Measurements from ENCODE around the gene ZNF471.

ZNF471 gene

GRCh38 chr19:56547535-56547934, 39.9 kb downstream of the ZNF471 start:
- Histone ChIP-seq H3K9me3 (ENCODE audit: control insufficient read depth, insufficient read depth, low read length) (peaks cover 4% of the 10 kb centered on the region), H3K36me3 (ENCODE audit: insufficient read depth, low read length) (peaks cover 12% of the 10 kb centered on the region)

DNA sequence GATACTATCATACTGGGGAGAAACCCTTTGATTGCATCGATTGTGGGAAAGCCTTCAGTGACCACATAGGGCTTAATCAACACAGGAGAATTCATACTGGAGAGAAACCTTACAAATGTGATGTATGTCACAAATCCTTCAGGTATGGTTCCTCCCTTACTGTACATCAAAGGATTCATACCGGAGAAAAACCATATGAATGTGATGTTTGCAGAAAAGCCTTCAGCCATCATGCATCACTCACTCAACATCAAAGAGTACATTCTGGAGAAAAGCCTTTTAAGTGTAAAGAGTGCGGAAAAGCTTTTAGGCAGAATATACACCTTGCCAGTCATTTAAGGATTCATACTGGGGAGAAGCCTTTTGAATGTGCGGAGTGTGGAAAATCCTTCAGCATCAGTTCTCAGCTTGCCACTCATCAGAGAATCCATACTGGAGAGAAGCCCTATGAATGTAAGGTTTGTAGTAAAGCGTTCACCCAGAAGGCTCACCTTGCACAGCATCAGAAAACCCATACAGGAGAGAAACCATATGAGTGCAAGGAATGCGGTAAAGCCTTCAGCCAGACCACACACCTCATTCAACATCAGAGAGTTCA, 46.7 kb downstream of the ZNF471 start:
- no peaks in the 10 kb centered on the region for H3K4me1 ChIP-seq (ENCODE audit: insufficient read depth, low read length)
- no peak overlapping the region for H3K9ac ChIP-seq (ENCODE audit: low read depth, low read length)
- peaks cover 16% of the 10 kb centered on the region for H3K9me3 ChIP-seq (ENCODE audit: control insufficient read depth, insufficient read depth, low read length)
- peaks cover 18% of the 10 kb centered on the region for H3K36me3 ChIP-seq (ENCODE audit: insufficient read depth, low read length)

More at GRCh38 chr19:56547535-56547934, 39.9 kb downstream of the ZNF471 start:
- H3K9ac ChIP-seq (ENCODE audit: low read depth, low read length): no peak overlapping the region
- H3K4me1 ChIP-seq (ENCODE audit: insufficient read depth, low read length): no peaks in the 10 kb centered on the region

GRCh38 chr19:56562766-56563165, 55.1 kb downstream of the ZNF471 start:
- H3K4me1 ChIP-seq (ENCODE audit: insufficient read depth, low read length): no peaks in the 10 kb centered on the region
- H3K9ac ChIP-seq (ENCODE audit: low read depth, low read length): no peak overlapping the region
- peaks cover 5% of the 10 kb centered on the region; the same call in 1 of the 2 replicates for H3K9me3 ChIP-seq (ENCODE audit: control insufficient read depth, insufficient read depth, low read length)
- H3K36me3 ChIP-seq (ENCODE audit: insufficient read depth, low read length): no peaks in the 10 kb centered on the region

GRCh38 chr19:56566904-56567273, 59.2 kb downstream of the ZNF471 start:
- Histone ChIP-seq H3K4me1 (ENCODE audit: insufficient read depth, low read length) (no peaks in the 10 kb centered on the region), H3K36me3 (ENCODE audit: insufficient read depth, low read length) (peaks cover 7% of the 10 kb centered on the region; the same call in 1 of the 2 replicates), H3K9ac (ENCODE audit: low read depth, low read length) (peak overlapping the region; percentile 72), H3K9me3 (ENCODE audit: control insufficient read depth, insufficient read depth, low read length) (peaks cover 19% of the 10 kb centered on the region)

DNA sequence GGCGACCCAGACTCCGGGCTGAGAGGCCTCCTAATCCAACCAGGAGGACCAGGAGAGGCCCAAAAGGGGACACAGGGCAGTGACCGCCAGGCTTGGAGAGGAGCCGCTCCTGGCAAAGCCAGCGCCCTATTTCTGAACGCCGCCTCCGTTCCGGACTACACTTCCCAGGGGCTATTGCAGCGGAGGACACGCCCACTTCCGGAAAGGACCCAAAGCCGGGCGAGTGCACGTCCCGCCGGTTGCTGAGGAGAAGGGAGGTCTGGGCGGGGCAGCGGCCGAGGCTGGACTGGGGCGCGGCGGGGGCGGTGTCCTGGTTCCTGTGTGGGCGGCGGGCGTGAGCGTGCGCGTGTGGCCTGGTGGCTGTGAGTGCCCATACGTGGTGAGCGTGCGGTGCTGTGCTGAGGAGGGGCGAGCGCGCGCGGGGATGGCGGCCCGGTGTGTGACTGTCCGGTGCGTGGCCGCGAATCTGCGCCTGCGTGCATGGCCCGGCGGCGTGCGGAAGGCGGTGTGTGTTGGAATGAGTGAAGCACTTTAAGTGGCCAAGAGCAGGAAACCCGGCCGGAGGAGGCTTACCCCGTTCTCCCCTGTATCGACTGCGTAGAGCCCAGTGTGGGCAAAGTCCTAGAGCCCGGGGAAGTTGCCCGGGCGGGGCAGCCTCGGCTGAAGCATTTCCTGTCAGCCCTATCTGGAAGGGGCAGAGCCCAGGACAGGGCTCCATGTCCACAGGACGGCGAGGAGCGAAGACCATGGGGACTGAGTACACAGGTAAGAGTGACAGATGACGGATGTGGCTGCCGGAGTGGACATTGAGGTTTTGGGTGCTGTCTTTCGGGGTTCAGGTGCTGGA, 59.8 kb downstream of the ZNF471 start, which contains the start of gene ZNF470:
ZNF470 (plus strand) TSS at position 195 of the 847 bp plus-strand sequence. CDS start 2,844 bp downstream, outside the sequence.
- no peaks in the 10 kb centered on the region for H3K4me1 ChIP-seq (ENCODE audit: insufficient read depth, low read length)
- peaks cover 7% of the 10 kb centered on the region; the same call in 1 of the 2 replicates for H3K36me3 ChIP-seq (ENCODE audit: insufficient read depth, low read length)
- peak within 1 kb of the TSS; percentile 72 for H3K9ac ChIP-seq (ENCODE audit: low read depth, low read length)
- peaks cover 22% of the 10 kb centered on the region for H3K9me3 ChIP-seq (ENCODE audit: control insufficient read depth, insufficient read depth, low read length)

- H3K9me3 ChIP-seq (ENCODE audit: control insufficient read depth, insufficient read depth, low read length): peaks cover 55% of the 10 kb centered on the region
- H3K36me3 ChIP-seq (ENCODE audit: insufficient read depth, low read length): peaks cover 14% of the 10 kb centered on the region; the same call in 1 of the 2 replicates
- H3K9ac ChIP-seq (ENCODE audit: low read depth, low read length): no peak overlapping the region
- H3K4me1 ChIP-seq (ENCODE audit: insufficient read depth, low read length): no peaks in the 10 kb centered on the region
Measured at GRCh38 chr19:56572589-56572988, 64.9 kb downstream of the ZNF471 start.

- Histone ChIP-seq H3K9me3 (ENCODE audit: control insufficient read depth, insufficient read depth, low read length) (peaks cover 57% of the 10 kb centered on the region), H3K4me1 (ENCODE audit: insufficient read depth, low read length) (no peaks in the 10 kb centered on the region), H3K36me3 (ENCODE audit: insufficient read depth, low read length) (peaks cover 19% of the 10 kb centered on the region; the same call in 1 of the 2 replicates), H3K9ac (ENCODE audit: low read depth, low read length) (no peak overlapping the region)
Measured at GRCh38 chr19:56573914-56574313, 66.3 kb downstream of the ZNF471 start.

- H3K36me3 ChIP-seq (ENCODE audit: insufficient read depth, low read length): peaks cover 12% of the 10 kb centered on the region; the same call in 1 of the 2 replicates
- no peaks in the 10 kb centered on the region for H3K4me1 ChIP-seq (ENCODE audit: insufficient read depth, low read length)
- H3K9me3 ChIP-seq (ENCODE audit: control insufficient read depth, insufficient read depth, low read length): peaks cover 49% of the 10 kb centered on the region
- H3K9ac ChIP-seq (ENCODE audit: low read depth, low read length): no peak overlapping the region
Measured at GRCh38 chr19:56577719-56578602, 70.3 kb downstream of the ZNF471 start.
